ENCODE data around the gene SAP30BP.

SAP30BP gene

DNA sequence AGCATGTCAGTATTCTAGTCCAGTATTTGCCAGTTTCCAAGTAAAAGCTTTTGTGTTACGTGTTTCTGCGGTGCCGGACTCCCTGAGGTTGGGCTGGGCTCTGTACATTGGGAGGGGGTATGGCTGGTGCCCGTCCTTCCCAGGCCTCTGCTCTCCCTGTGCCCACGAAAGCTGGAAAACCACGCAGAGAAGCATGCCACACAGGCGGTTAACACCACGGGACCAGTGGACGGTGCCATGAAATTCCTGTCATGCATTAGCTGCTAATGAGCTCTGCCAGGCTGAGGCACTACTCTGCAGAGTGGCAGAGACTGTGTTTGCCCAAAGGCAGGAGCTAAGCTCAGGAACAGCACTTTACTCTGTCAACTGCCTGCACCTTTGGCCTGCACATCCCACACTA lies 25.8 kb upstream of the SAP30BP start:
- TF ChIP-seq FOXP2 (optimal IDR thresholded peaks at IDR 0.05; ENCODE audit: borderline replicate concordance, extremely low read depth, extremely low read length, insufficient read depth) (no peak), SIN3A (IDR thresholded peaks at IDR 0.05; ENCODE audit: borderline replicate concordance, insufficient read depth, low read length) (no peak), POLR2AphosphoS5 (IDR thresholded peaks at IDR 0.05; ENCODE audit: low read depth, low read length) (no peak), TAF1 (IDR thresholded peaks at IDR 0.05; ENCODE audit: borderline replicate concordance, insufficient read depth, low read length) (no peak)
- TF ChIP-seq, protein P1, sequence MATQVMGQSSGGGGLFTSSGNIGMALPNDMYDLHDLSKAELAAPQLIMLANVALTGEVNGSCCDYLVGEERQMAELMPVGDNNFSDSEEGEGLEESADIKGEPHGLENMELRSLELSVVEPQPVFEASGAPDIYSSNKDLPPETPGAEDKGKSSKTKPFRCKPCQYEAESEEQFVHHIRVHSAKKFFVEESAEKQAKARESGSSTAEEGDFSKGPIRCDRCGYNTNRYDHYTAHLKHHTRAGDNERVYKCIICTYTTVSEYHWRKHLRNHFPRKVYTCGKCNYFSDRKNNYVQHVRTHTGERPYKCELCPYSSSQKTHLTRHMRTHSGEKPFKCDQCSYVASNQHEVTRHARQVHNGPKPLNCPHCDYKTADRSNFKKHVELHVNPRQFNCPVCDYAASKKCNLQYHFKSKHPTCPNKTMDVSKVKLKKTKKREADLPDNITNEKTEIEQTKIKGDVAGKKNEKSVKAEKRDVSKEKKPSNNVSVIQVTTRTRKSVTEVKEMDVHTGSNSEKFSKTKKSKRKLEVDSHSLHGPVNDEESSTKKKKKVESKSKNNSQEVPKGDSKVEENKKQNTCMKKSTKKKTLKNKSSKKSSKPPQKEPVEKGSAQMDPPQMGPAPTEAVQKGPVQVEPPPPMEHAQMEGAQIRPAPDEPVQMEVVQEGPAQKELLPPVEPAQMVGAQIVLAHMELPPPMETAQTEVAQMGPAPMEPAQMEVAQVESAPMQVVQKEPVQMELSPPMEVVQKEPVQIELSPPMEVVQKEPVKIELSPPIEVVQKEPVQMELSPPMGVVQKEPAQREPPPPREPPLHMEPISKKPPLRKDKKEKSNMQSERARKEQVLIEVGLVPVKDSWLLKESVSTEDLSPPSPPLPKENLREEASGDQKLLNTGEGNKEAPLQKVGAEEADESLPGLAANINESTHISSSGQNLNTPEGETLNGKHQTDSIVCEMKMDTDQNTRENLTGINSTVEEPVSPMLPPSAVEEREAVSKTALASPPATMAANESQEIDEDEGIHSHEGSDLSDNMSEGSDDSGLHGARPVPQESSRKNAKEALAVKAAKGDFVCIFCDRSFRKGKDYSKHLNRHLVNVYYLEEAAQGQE (IDR thresholded peaks at IDR 0.05; ENCODE audit: insufficient read depth in 1 of 2, low read depth in 2 of 2, low read length in 2 of 2), result no peak

DNA sequence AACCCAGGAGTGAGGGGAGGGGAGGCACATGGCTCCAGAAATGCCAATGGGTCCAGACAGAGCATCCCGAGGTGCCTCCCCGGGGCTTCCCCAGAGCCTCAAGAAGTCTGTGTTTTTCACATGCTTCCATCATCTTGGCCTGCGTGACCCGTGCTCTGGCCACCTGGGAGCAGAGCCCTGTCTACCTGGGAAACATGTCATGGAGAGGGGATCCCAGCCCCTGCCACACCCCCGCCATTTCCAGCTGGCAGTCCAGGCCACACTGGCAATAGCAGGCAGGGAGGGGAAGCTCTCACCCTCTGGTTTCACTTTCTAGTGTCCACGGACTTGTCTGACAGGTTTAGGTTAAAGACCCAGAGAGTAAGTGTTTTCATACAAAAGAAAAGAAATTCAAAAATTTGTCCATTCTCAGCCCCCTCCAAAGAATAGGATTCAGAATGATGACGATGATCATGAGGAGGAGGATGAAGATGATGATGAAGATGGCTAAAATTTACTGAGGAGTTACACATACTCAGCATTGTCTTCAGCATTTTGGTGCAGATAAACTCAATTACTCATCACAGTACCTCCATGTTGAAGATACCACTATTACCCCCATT lies 24.9 kb upstream of the SAP30BP start:
- TF ChIP-seq FOXP2 (optimal IDR thresholded peaks at IDR 0.05; ENCODE audit: borderline replicate concordance, extremely low read depth, extremely low read length, insufficient read depth) (no peak), POLR2AphosphoS5 (IDR thresholded peaks at IDR 0.05; ENCODE audit: low read depth, low read length) (no peak), TAF1 (IDR thresholded peaks at IDR 0.05; ENCODE audit: borderline replicate concordance, insufficient read depth, low read length) (no peak), SIN3A (IDR thresholded peaks at IDR 0.05; ENCODE audit: borderline replicate concordance, insufficient read depth, low read length) (no peak)
- TF ChIP-seq, protein P1 (IDR thresholded peaks at IDR 0.05; ENCODE audit: insufficient read depth in 1 of 2, low read depth in 2 of 2, low read length in 2 of 2), result no peak

DNA sequence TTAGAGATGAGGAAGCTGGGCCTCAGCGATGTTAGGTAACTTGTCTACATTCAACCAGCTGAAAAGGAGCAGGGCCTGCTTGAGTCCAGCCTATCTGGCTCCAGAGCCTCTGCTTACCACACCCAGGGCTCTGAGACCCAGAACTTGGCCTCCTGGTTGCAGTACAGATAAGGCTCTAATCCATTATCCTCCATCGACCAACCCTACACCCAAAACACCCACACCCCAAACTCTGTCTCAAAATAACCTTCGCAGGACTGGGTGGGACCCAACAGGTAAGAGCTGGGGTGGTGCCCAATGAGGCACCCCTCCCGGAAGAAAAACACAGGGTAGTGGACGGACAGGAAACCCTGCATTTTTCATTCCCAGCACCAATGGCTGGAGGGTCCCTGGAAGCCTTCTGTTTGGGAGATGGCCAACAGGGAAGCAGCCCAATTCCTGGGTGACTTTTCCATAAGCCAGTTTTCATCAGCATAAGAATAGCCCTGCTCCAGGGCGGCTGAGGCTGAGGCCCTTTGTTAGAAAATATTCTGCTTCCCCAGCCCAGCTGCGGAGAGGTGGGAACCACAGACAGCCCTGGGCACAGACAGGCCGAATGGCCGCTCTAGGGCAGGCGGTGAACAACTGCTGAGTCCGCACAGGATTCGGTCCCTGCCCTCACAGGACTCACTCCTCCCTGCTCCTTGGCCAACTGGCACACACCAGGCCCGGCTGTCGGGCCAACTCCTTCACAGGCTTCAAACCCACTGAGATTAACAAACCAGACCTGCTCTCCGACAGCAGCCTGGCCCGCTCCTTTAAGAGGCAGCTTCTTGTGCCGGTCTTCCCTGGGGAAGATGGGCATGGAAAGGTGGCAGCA lies 24.1 kb upstream of the SAP30BP start:
- TF ChIP-seq FOXP2 (optimal IDR thresholded peaks at IDR 0.05; ENCODE audit: borderline replicate concordance, extremely low read depth, extremely low read length, insufficient read depth), result no peak
- no peak for TF ChIP-seq POLR2AphosphoS5 (IDR thresholded peaks at IDR 0.05; ENCODE audit: low read depth, low read length)
- TF ChIP-seq TAF1 (IDR thresholded peaks at IDR 0.05; ENCODE audit: borderline replicate concordance, insufficient read depth, low read length), result no peak
- TF ChIP-seq SIN3A (IDR thresholded peaks at IDR 0.05; ENCODE audit: borderline replicate concordance, insufficient read depth, low read length), result no peak
- TF ChIP-seq, protein P1 (IDR thresholded peaks at IDR 0.05; ENCODE audit: insufficient read depth in 1 of 2, low read depth in 2 of 2, low read length in 2 of 2), result no peak

DNA sequence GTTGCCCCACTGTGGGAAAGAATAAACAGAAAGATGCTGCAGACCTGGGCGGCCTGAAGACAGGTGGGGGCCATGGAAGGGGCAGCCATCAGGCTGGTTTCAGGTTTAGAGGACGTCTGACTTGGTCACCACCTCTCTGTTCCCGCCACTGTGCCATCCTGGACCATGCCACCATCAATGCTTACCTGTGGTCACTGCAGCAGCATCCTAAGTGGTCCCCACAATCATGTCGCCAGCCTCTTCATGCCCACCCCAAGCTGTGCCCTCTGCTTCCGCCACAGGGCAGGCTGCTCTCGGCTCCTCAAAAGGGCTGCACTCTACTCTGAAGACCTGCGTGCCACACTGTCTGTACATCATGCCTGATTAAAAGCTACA lies 23.5 kb upstream of the SAP30BP start:
- TF ChIP-seq SIN3A (IDR thresholded peaks at IDR 0.05; ENCODE audit: borderline replicate concordance, insufficient read depth, low read length) (no peak), POLR2AphosphoS5 (IDR thresholded peaks at IDR 0.05; ENCODE audit: low read depth, low read length) (no peak), FOXP2 (optimal IDR thresholded peaks at IDR 0.05; ENCODE audit: borderline replicate concordance, extremely low read depth, extremely low read length, insufficient read depth) (no peak), TAF1 (IDR thresholded peaks at IDR 0.05; ENCODE audit: borderline replicate concordance, insufficient read depth, low read length) (no peak)
- TF ChIP-seq, protein P1 (IDR thresholded peaks at IDR 0.05; ENCODE audit: insufficient read depth in 1 of 2, low read depth in 2 of 2, low read length in 2 of 2), result no peak

All from PFSK-1 (cell line).